ENCODE measurements around the gene SHQ1.

DNA sequence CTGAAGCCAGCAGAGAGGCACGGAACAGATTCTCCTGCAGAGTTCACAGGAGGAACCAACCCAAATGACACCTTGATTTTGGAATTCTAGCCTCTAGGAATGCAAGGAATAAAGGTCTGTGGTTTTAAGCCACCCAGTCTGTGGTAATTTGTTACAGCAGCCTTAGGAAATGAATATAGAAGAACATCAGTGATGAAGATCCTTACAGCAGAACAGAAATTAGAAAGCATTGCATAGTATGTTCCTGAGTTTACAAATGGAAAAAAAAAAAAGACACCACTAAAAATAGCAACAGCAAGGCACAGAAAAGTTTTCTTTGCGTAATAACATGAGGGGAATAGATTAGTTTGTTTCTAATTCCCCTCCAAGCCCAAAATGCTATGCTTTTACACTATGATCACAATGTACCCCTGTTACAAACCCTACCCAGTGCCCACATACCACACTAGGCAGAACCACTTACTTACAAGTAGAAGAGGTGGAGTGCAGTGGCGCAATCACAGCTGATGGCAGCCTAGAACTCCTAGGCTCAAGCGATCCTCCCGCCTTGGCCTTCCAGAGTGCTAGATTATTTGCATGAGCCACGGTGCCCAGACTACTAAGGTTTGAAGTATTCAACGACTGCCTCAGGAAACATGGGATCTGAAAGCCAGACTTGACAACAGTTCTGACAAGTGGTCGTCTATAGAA lies 84.3 kb downstream of the SHQ1 start:
- TF ChIP-seq, protein P1, sequence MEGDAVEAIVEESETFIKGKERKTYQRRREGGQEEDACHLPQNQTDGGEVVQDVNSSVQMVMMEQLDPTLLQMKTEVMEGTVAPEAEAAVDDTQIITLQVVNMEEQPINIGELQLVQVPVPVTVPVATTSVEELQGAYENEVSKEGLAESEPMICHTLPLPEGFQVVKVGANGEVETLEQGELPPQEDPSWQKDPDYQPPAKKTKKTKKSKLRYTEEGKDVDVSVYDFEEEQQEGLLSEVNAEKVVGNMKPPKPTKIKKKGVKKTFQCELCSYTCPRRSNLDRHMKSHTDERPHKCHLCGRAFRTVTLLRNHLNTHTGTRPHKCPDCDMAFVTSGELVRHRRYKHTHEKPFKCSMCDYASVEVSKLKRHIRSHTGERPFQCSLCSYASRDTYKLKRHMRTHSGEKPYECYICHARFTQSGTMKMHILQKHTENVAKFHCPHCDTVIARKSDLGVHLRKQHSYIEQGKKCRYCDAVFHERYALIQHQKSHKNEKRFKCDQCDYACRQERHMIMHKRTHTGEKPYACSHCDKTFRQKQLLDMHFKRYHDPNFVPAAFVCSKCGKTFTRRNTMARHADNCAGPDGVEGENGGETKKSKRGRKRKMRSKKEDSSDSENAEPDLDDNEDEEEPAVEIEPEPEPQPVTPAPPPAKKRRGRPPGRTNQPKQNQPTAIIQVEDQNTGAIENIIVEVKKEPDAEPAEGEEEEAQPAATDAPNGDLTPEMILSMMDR (conservative IDR thresholded peaks at IDR 0.05), result no peak
- no peak for TF ChIP-seq EZH2 (IDR thresholded peaks at IDR 0.05; ENCODE audit: low read depth)
